Suppressor macrophage treated with lipopolysaccharide for 1 hour (primary cell): ENCODE results near the gene CCND1.
"Not testable (repeated sequence)": the region's sequence is repeated elsewhere in the genome, so short reads cannot be mapped to it uniquely, and the experiment has no call there.

ENCODE experiments used
- DNase-seq, 3 donors: peaks; one replicate each; pipeline ENCODE4 v3.0.0-alpha.2; 2020 to 2022

Gene CCND1

GRCh38 chr11:69667619-69668604 lies 27.0 kb downstream of the CCND1 start:
- DNase-seq = no peak

GRCh38 chr11:69669486-69669885 lies 28.5 kb downstream of the CCND1 start:
- DNase-seq = no peak

- peak; percentile 80 to 86 (median 82) for DNase-seq
Observed at GRCh38 chr11:69670158-69670845, 29.3 kb downstream of the CCND1 start.

- no peak for DNase-seq
Observed at GRCh38 chr11:69671734-69672465, 30.9 kb downstream of the CCND1 start.

GRCh38 chr11:69674267-69674885 lies 33.4 kb downstream of the CCND1 start:
- DNase-seq = peak; percentile 57 to 72 (median 65)

- peak; percentile 96 to 99 (median 98) for DNase-seq
Observed at GRCh38 chr11:69674886-69675714, 34.1 kb downstream of the CCND1 start, which contains the start of gene LTO1. TSS of gene LTO1 (minus strand) at chr11:69675353. CDS start at chr11:69675239, 114 bp downstream.

GRCh38 chr11:69677749-69678148 lies 36.8 kb downstream of the CCND1 start:
- no peak for DNase-seq

GRCh38 chr11:69680688-69681087 lies 39.7 kb downstream of the CCND1 start:
- no peak for DNase-seq

- no peak for DNase-seq
Observed at GRCh38 chr11:69682221-69682620, 41.3 kb downstream of the CCND1 start.

- DNase-seq = no peak
Observed at GRCh38 chr11:69682681-69683326, 41.8 kb downstream of the CCND1 start.

- no peak for DNase-seq
Observed at GRCh38 chr11:69683764-69684333, 42.9 kb downstream of the CCND1 start.

- no peak for DNase-seq
Observed at GRCh38 chr11:69684651-69685050, 43.7 kb downstream of the CCND1 start.

GRCh38 chr11:69685348-69685747 lies 44.4 kb downstream of the CCND1 start:
- DNase-seq = no peak

GRCh38 chr11:69686452-69686851 lies 45.5 kb downstream of the CCND1 start:
- DNase-seq = no peak

GRCh38 chr11:69686856-69687255 lies 45.9 kb downstream of the CCND1 start:
- no peak for DNase-seq

GRCh38 chr11:69687969-69688771 lies 47.2 kb downstream of the CCND1 start:
- DNase-seq = not testable (repeated sequence)

GRCh38 chr11:69689484-69690319 lies 48.7 kb downstream of the CCND1 start:
- DNase-seq = no peak

GRCh38 chr11:69691463-69691862 lies 50.5 kb downstream of the CCND1 start:
- no peak for DNase-seq

- DNase-seq = no peak
Observed at GRCh38 chr11:69692422-69692821, 51.5 kb downstream of the CCND1 start.
